HepG2 (cell line): ENCODE measurements around the gene CNTNAP1. TPM values are rescaled to one million over a fixed set of nuclear protein-coding genes. Genes with fewer than 3 reads are reported as not detected.

ENCODE experiments used
- ATAC-seq: fragments of 200-7000 bp; cut with Tn5 transposase; 3 replicates; pipeline ENCODE4 v1.9.1; 2020; ENCODE audit warnings: mild to moderate bottlenecking, moderate library complexity
- BruUV-seq: library from RNA; stranded (reverse); fragments of 400-500 nt; replicated peaks from 2 replicates; lab custom pipeline; 2021; lab: Mats Ljungman, UMichigan
- CTCF ChIA-PET: fragments of 300-600 bp; formaldehyde crosslinking; extraction: SDS; loops from one replicate; lab custom pipeline; 2021; ENCODE audit warnings: low total read pairs, inconsistent platforms, low intra/inter-chr PET ratio; lab: Yijun Ruan, JAX
- POLR2A ChIA-PET: fragments of 350-600 bp; sonication (Branson Sonifier 250); formaldehyde crosslinking; loops from one replicate; lab custom pipeline; 2020; ENCODE audit warnings: antibody characterized with exemption, inconsistent platforms; lab: Yijun Ruan, JAX
- DNase-seq: peaks from one replicate; pipeline ENCODE4 v3.0.0-alpha.2; 2015; ENCODE audit warnings: low spot score
- FAIRE-seq: peaks from 3 replicates; lab custom pipeline; 2011; peaks lifted over from hg19 to GRCh38; lab: Jason Lieb, UNC
- H2AFZ ChIP-seq: one replicate; pipeline ENCODE4 v1.6.1; 2011; ENCODE audit warnings: low read length, inconsistent platforms
- H3K27ac ChIP-seq: fragments of 300-600 bp; 3 replicates; pipeline ENCODE4 v1.8.0; 2011; ENCODE audit warnings: mixed run types, mild to moderate bottlenecking, mixed read lengths, low read length, inconsistent platforms; ENCODE audit not compliant: insufficient read depth; ENCODE audit errors: extremely low read length
- H3K27me3 ChIP-seq, 2 experiments: fragments of 200-600 bp in 1 of 2; 2 replicates in 1 of 2; 3 replicates in 1 of 2; pipeline versions ENCODE4 v1.6.0 to v1.8.0; 2011; ENCODE audit warnings: low read length in 2 of 2, mild to moderate bottlenecking in 2 of 2, moderate library complexity in 2 of 2, inconsistent platforms in 1 of 2; ENCODE audit not compliant: insufficient read depth in 2 of 2, control insufficient read depth in 1 of 2
- H3K36me3 ChIP-seq, 2 experiments: fragments of 200-600 bp in 1 of 2; replicated peaks in 1 of 2; 2 replicates in 1 of 2; 3 replicates in 1 of 2; pipeline versions ENCODE4 v1.5.1 to v1.8.0; 2011; ENCODE audit warnings: low read length in 2 of 2, inconsistent platforms in 1 of 2; ENCODE audit not compliant: insufficient read depth in 2 of 2, control insufficient read depth in 1 of 2
- H3K4me1 ChIP-seq: 2 replicates; pipeline ENCODE4 v1.5.1; 2012; ENCODE audit warnings: low read length, inconsistent platforms; ENCODE audit not compliant: insufficient read depth
- H3K4me2 ChIP-seq: 2 replicates; pipeline ENCODE4 v1.6.0; 2011; ENCODE audit warnings: low read depth, low read length, inconsistent platforms
- H3K4me3 ChIP-seq, 3 experiments: fragments of 200-600 bp in 1 of 3; sonication (generic), shearing (Covaris generic) in 1 of 3; replicated peaks in 1 of 3; 2 replicates each; pipeline ENCODE4 v1.5.1; 2011 to 2016; ENCODE audit warnings: low read length in 3 of 3, inconsistent platforms in 2 of 3, low read depth in 2 of 3, mild to moderate bottlenecking in 2 of 3, control low read depth in 1 of 3, mixed read lengths in 1 of 3; ENCODE audit not compliant: insufficient read depth in 1 of 3
- H3K79me2 ChIP-seq: one replicate; pipeline ENCODE4 v1.6.1; 2011; ENCODE audit warnings: low read length, inconsistent platforms; ENCODE audit not compliant: insufficient read depth
- H3K9ac ChIP-seq: 2 replicates; pipeline ENCODE4 v1.6.0; 2011; ENCODE audit warnings: mild to moderate bottlenecking, low read depth, low read length, inconsistent platforms; ENCODE audit not compliant: insufficient read depth
- H3K9me3 ChIP-seq: 2 replicates; pipeline ENCODE4 v1.5.1; 2012; ENCODE audit warnings: mild to moderate bottlenecking, low read length
- H4K20me1 ChIP-seq: 2 replicates; pipeline ENCODE4 v1.6.0; 2011; ENCODE audit warnings: inconsistent platforms, mild to moderate bottlenecking, low read length, moderate library complexity; ENCODE audit not compliant: insufficient read depth
- KDM5B ChIP-seq: sonication (generic); formaldehyde crosslinking; IDR thresholded peaks from 2 replicates; pipeline ENCODE4 v1.4.0; 2020; ENCODE audit warnings: missing genetic modification reagents, mild to moderate bottlenecking, borderline replicate concordance
- MAX ChIP-seq: IDR thresholded peaks from 2 replicates; pipeline ENCODE4 v1.6.1; 2012; ENCODE audit warnings: inconsistent platforms
- MNT ChIP-seq: fragments of 450-650 bp; IDR thresholded peaks from 2 replicates; pipeline ENCODE4 v1.6.1; 2016
- NFIB ChIP-seq: sonication (generic); formaldehyde crosslinking; IDR thresholded peaks from 2 replicates; pipeline ENCODE4 v1.9.0; 2021; ENCODE audit warnings: missing genetic modification reagents, mild to moderate bottlenecking, borderline replicate concordance
- POLR2AphosphoS5 ChIP-seq: IDR thresholded peaks from 2 replicates; pipeline ENCODE4 v1.6.1; 2012; ENCODE audit warnings: low read depth, low read length
- ZC3H4 ChIP-seq: sonication (generic); formaldehyde crosslinking; IDR thresholded peaks from 2 replicates; pipeline ENCODE4 v1.4.0; 2020; ENCODE audit warnings: missing genetic modification reagents, borderline replicate concordance
- ZNF121 ChIP-seq: sonication (generic); formaldehyde crosslinking; IDR thresholded peaks from 2 replicates; pipeline ENCODE4 v1.5.0; 2020; ENCODE audit warnings: mild to moderate bottlenecking, missing genetic modification reagents
- ZNF18 ChIP-seq: sonication (generic); formaldehyde crosslinking; IDR thresholded peaks from 2 replicates; pipeline ENCODE4 v1.8.0; 2022; ENCODE audit warnings: mild to moderate bottlenecking, missing genetic modification reagents; ENCODE audit not compliant: insufficient replicate concordance
- ZNF234 ChIP-seq: sonication (generic); formaldehyde crosslinking; conservative IDR thresholded peaks from 2 replicates; pipeline ENCODE4 v1.5.1; 2020; ENCODE audit warnings: mild to moderate bottlenecking, missing genetic modification reagents
- ZNF672 ChIP-seq: sonication (generic); formaldehyde crosslinking; IDR thresholded peaks from 2 replicates; pipeline ENCODE4 v1.8.1; 2022; ENCODE audit warnings: missing genetic modification reagents
- WGBS: methylation state at CpG from one replicate; pipeline ENCODE4 v1.1.6; 2017; ENCODE audit warnings: low lambda C conversion rate; 5-methylcytosine and 5-hydroxymethylcytosine counted together
- in situ Hi-C: cut with HindIII; loops from 2 replicates; pipeline ENCODE4 v1.10.0; 2017; ENCODE audit warnings: low pct_unique_long_range_greater_than_20kb; ENCODE audit not compliant: extremely low pct_ligation_motif_present
- intact Hi-C: fragments of 100-400 bp; cut with micrococcal nuclease; formaldehyde crosslinking; loops from one replicate; pipeline ENCODE4 v1.10.0; 2022; ENCODE audit not compliant: unreplicated experiment
- polyA plus RNA-seq, 8 experiments: library from polyadenylated mRNA; depleted of rRNA in 3 of 8; stranded (reverse) in 7 of 8; unstranded in 1 of 8; fragments of >200 nt; fragmentation: Illumina TruSeq in 4 of 8; extraction: Trizol in 4 of 8; gene quantifications; 2 replicates each; pipeline versions ENCODE4 v1.2.1 to v1.2.3, GENCODE V29; 2011 to 2016; ENCODE audit warnings: low read depth in 4 of 8, missing spikeins in 1 of 8, mixed read lengths in 1 of 8; ENCODE audit not compliant: insufficient read depth in 1 of 8
- total RNA-seq, 5 experiments: library from RNA; depleted of rRNA; stranded (reverse); fragments of >200 nt; fragmentation: Illumina TruSeq; extraction: Trizol; gene quantifications; 2 replicates each; pipeline ENCODE4 v1.2.3, GENCODE V29; 2016; ENCODE audit warnings: low read depth in 1 of 5
- TF ChIP-seq, protein P1 (sequence below): sonication (generic); formaldehyde crosslinking; IDR thresholded peaks from 2 replicates; pipeline ENCODE4 v1.9.0; 2021; ENCODE audit warnings: missing genetic modification reagents, borderline replicate concordance

The CNTNAP1 gene
- total and polyA plus RNA-seq, 2 of the 13 experiments (the other 11 are each of a cell fraction or from before 2014, with no cell fraction given) = 4.5 to 7.7 TPM

GRCh38 chr17:42653179-42654124 is 28.9 kb upstream of the CNTNAP1 start (continued):
- TF ChIP-seq, protein P1, sequence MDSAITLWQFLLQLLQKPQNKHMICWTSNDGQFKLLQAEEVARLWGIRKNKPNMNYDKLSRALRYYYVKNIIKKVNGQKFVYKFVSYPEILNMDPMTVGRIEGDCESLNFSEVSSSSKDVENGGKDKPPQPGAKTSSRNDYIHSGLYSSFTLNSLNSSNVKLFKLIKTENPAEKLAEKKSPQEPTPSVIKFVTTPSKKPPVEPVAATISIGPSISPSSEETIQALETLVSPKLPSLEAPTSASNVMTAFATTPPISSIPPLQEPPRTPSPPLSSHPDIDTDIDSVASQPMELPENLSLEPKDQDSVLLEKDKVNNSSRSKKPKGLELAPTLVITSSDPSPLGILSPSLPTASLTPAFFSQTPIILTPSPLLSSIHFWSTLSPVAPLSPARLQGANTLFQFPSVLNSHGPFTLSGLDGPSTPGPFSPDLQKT (CRISPR knock-in tag) = no peak
- peak; percentile 33; the same call in 1 of the 2 replicates for TF ChIP-seq KDM5B (CRISPR knock-in tag)
- TF ChIP-seq ZNF672 (CRISPR knock-in tag) = no peak
- no peak for TF ChIP-seq NFIB (CRISPR knock-in tag)
- TF ChIP-seq ZNF121 (CRISPR knock-in tag) = peak; percentile 67
- TF ChIP-seq ZC3H4 = no peak

DNA sequence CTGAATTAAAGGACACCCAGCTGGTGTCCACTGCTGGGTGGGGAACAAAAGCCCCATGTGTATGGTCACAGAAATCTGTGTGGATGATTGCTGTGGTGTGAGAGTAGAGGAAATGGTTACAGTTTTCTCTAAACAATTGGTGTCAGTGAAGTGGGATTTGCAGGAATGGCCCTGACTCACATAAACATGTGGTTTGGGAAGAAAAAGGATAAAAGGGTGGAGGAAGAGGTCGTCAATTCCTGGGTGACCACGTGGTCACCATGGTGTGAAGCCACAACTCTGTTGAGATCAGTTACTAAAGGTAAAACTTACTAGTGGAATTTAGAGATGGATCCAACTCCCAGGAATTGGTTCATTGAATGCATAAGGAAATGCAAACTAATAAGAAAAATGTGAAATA is 26.8 kb upstream of the CNTNAP1 start:
- CTCF ChIA-PET = no interaction called here
- intact Hi-C loops = loop anchor here (5.0 kb wide), 1 partner anchor 38 kb away; no protein-coding TSS in a partner anchor
- Histone ChIP-seq H3K9me3 (0 out of 2 replicates have a peak, but pooled peaks cover 5% of the 10 kb centered on the region), H3K4me1 (peaks cover 42% of the 10 kb centered on the region), H3K79me2 (no peaks in the 10 kb centered on the region), H3K36me3 (no peaks in the 10 kb centered on the region), H3K9ac (no peak overlapping the region), H2AFZ (no peak overlapping the region), H3K4me2 (no peak overlapping the region), H3K27me3 (peaks cover 0 to 5% of the 10 kb centered on the region in 2 experiments; a peak in 3 of 5 replicates), H4K20me1 (no peaks in the 10 kb centered on the region), H3K27ac (no peak overlapping the region), H3K4me3 (no peak overlapping the region)
- no peak for DNase-seq
- in situ Hi-C loops = no loop called here
- FAIRE-seq = no peak
- ATAC-seq = no peak
- POLR2A ChIA-PET = no interaction called here
- BruUV-seq = no TSS peak
- 4% methylated on average over 2 of the region's 2 CpGs for WGBS
- TF ChIP-seq ZNF234 (CRISPR knock-in tag) = no peak
- TF ChIP-seq POLR2AphosphoS5 = no peak
- TF ChIP-seq ZNF18 (CRISPR knock-in tag) = no peak
- peak; percentile 80 for TF ChIP-seq MAX
- TF ChIP-seq MNT = peak; percentile 99
